Keratinocyte (primary cell): Measurements from ENCODE around the gene BOC. TPM values are rescaled to one million over a fixed set of nuclear protein-coding genes. Genes with fewer than 3 reads are reported as not detected.

Experiments
- DNase-seq: peaks from one replicate; pipeline ENCODE4 v3.0.0-alpha.2; 2011; ENCODE audit warnings: low read depth, missing footprints, low spot score
- FAIRE-seq: peaks from 2 replicates; lab custom pipeline; 2011; peaks lifted over from hg19 to GRCh38; lab: Jason Lieb, UNC
- H2AFZ ChIP-seq: 2 replicates; pipeline ENCODE4 v1.6.0; 2012; ENCODE audit warnings: low read length, control low read depth, inconsistent platforms; ENCODE audit not compliant: control insufficient read depth
- H3K27ac ChIP-seq: 2 replicates; pipeline ENCODE4 v1.5.1; 2011; ENCODE audit warnings: low read length; ENCODE audit not compliant: control insufficient read depth, insufficient read depth
- H3K27me3 ChIP-seq: 3 replicates; pipeline ENCODE4 v1.6.0; 2011; ENCODE audit warnings: low read length; ENCODE audit not compliant: control insufficient read depth, insufficient read depth; ENCODE audit errors: extremely low read depth
- H3K36me3 ChIP-seq, 2 experiments: 2 replicates in 1 of 2; 3 replicates in 1 of 2; pipeline ENCODE4 v1.5.1; 2011; ENCODE audit warnings: low read length in 2 of 2, mild to moderate bottlenecking in 1 of 2; ENCODE audit not compliant: control insufficient read depth in 2 of 2, insufficient read depth in 2 of 2; ENCODE audit errors: extremely low read depth in 1 of 2
- H3K4me1 ChIP-seq: 3 replicates; pipeline ENCODE4 v1.5.1; 2011; ENCODE audit warnings: low read length; ENCODE audit not compliant: control insufficient read depth, insufficient read depth; ENCODE audit errors: extremely low read depth
- H3K4me2 ChIP-seq: 3 replicates; pipeline ENCODE4 v1.6.0; 2011; ENCODE audit warnings: low read depth, low read length; ENCODE audit not compliant: control insufficient read depth, insufficient read depth; ENCODE audit errors: extremely low read depth
- H3K4me3 ChIP-seq, 3 experiments: fragments of 200-600 bp in 1 of 3; sonication (generic) in 1 of 3; 2 replicates in 2 of 3; 3 replicates in 1 of 3; pipeline ENCODE4 v1.5.1; 2011 to 2016; ENCODE audit warnings: low read length in 3 of 3, mild to moderate bottlenecking in 3 of 3, control low read depth in 2 of 3, inconsistent platforms in 1 of 3, low read depth in 1 of 3, mixed read lengths in 1 of 3, mixed run types in 1 of 3, moderate library complexity in 1 of 3; ENCODE audit not compliant: control insufficient read depth in 2 of 3, insufficient read depth in 2 of 3; ENCODE audit errors: extremely low read depth in 1 of 3
- H3K79me2 ChIP-seq: 2 replicates; pipeline ENCODE4 v1.6.0; 2012; ENCODE audit warnings: low read length; ENCODE audit not compliant: control insufficient read depth, insufficient read depth
- H3K9ac ChIP-seq: 3 replicates; pipeline ENCODE4 v1.6.0; 2011; ENCODE audit warnings: low read length; ENCODE audit not compliant: control insufficient read depth, insufficient read depth; ENCODE audit errors: extremely low read depth
- H3K9me1 ChIP-seq: 3 replicates; pipeline ENCODE4 v1.6.0; 2011; ENCODE audit warnings: low read length; ENCODE audit not compliant: control insufficient read depth, insufficient read depth; ENCODE audit errors: extremely low read depth
- H3K9me3 ChIP-seq: 2 replicates; pipeline ENCODE4 v1.5.1; 2012; ENCODE audit warnings: low read depth, low read length; ENCODE audit not compliant: control insufficient read depth
- H4K20me1 ChIP-seq: 3 replicates; pipeline ENCODE4 v1.6.0; 2011; ENCODE audit warnings: low read length; ENCODE audit not compliant: control insufficient read depth, insufficient read depth; ENCODE audit errors: extremely low read depth
- CTCF ChIP-seq, 3 experiments: IDR thresholded peaks in 1 of 3; conservative IDR thresholded peaks in 1 of 3; optimal IDR thresholded peaks in 1 of 3; 2 replicates in 2 of 3; 3 replicates in 1 of 3; pipeline versions ENCODE3 to v1.5.1; 2011; ENCODE audit warnings: low read length in 3 of 3, mild to moderate bottlenecking in 3 of 3, moderate library complexity in 2 of 3, control low read depth in 1 of 3, inconsistent platforms in 1 of 3; ENCODE audit not compliant: insufficient read depth in 2 of 3; ENCODE audit errors: extremely low read depth in 1 of 3
- EZH2 ChIP-seq: IDR thresholded peaks from one replicate; pipeline ENCODE4 v1.6.1; 2012; ENCODE audit warnings: inconsistent platforms, mild to moderate bottlenecking, low read length, moderate library complexity
- dilution Hi-C: fragments of 300-500 bp; cut with MboI; formaldehyde crosslinking; loops from one replicate; pipeline ENCODE4 v1.7.0; 2020; ENCODE audit warnings: low sequenced_read_pairs; ENCODE audit not compliant: extremely low pct_ligation_motif_present
- polyA plus RNA-seq, 5 experiments: library from polyadenylated mRNA; depleted of rRNA in 3 of 5; stranded (reverse) in 3 of 5; stranded (forward) in 1 of 5; unstranded in 1 of 5; fragments of >200 nt; gene quantifications; 1 replicate in 1 of 5; 2 replicates in 3 of 5; 3 replicates in 1 of 5; pipeline versions ENCODE4 v1.2.1 to v1.2.3, GENCODE V29; 2011 to 2012; ENCODE audit warnings: missing spikeins in 2 of 5, low read depth in 1 of 5, low replicate concordance in 1 of 5

Gene BOC
- polyA plus RNA-seq, 1 donor (not counting 4 experiments of a cell fraction or from before 2014, with no cell fraction given), result 11.2 TPM

- no peaks in the 10 kb centered on the region for H3K79me2 ChIP-seq
- H4K20me1 ChIP-seq, result no peaks in the 10 kb centered on the region
- no peak overlapping the region for H3K4me3 ChIP-seq
- H3K27ac ChIP-seq, result no peak overlapping the region
- dilution Hi-C loops, result no loop called here
- no peaks in the 10 kb centered on the region for H3K27me3 ChIP-seq
- H3K9ac ChIP-seq, result no peak overlapping the region
- H3K9me1 ChIP-seq, result no peaks in the 10 kb centered on the region
- H3K9me3 ChIP-seq, result peaks cover 2% of the 10 kb centered on the region
- DNase-seq (no peak), FAIRE-seq (no peak)
- peaks cover 17% of the 10 kb centered on the region for H3K4me1 ChIP-seq
- no peaks in the 10 kb centered on the region for H3K36me3 ChIP-seq
- H3K4me2 ChIP-seq, result no peak overlapping the region
- no peak overlapping the region for H2AFZ ChIP-seq
- TF ChIP-seq CTCF (optimal IDR thresholded peaks at IDR 0.05 in 1 of 3, IDR thresholded peaks at IDR 0.05 in 1 of 3, conservative IDR thresholded peaks at IDR 0.05 in 1 of 3; ENCODE audit: extremely low read depth in 1 of 3, insufficient read depth in 2 of 3, low read length in 3 of 3) (no peak), EZH2 (no peak)
Measured at GRCh38 chr3:113261063-113261625, 49.8 kb downstream of the BOC start.

DNA sequence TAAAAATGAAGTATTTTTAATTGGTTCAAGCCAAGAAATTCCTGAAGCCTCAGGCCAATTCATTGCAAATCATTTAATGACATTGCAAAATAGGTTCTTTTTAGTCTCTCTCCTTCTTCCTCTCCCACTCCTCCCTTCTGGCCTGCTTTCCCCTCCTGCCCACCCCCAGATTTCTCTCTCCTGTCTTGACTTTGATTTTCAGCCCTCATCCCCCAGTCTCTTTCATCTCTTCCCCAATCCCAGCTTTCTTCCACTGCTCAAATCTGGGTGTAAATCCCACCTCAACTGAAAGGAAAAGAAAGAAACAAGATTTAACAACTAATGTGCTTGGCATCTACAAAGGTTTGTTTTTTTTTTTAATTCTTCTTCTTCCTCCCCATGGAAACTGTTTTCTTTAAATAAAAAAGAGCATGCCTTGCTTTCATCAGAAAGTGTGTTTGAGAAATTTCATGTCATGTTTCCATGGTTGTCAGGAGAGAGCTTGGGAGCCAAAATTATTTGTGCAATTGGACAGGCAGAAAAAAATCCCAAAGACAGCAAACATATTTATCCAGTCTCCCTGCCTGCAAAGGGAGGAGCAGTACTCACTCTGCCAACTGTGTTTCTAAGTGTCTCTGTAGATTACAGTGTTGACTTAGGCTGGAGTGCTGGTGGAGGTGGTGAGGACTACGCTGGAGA, 50.4 kb downstream of the BOC start:
- Histone ChIP-seq H3K27ac (no peak overlapping the region), H3K36me3 (no peaks in the 10 kb centered on the region), H3K4me1 (peaks cover 17% of the 10 kb centered on the region), H3K9me1 (no peaks in the 10 kb centered on the region), H3K79me2 (no peaks in the 10 kb centered on the region), H3K4me3 (no peak overlapping the region), H3K9ac (no peak overlapping the region), H3K4me2 (no peak overlapping the region), H4K20me1 (no peaks in the 10 kb centered on the region), H2AFZ (no peak overlapping the region), H3K9me3 (peaks cover 2% of the 10 kb centered on the region), H3K27me3 (no peaks in the 10 kb centered on the region)
- dilution Hi-C loops, result no loop called here
- FAIRE-seq (peak; percentile 48), DNase-seq (no peak)
- TF ChIP-seq EZH2 (no peak), CTCF (optimal IDR thresholded peaks at IDR 0.05 in 1 of 3, IDR thresholded peaks at IDR 0.05 in 1 of 3, conservative IDR thresholded peaks at IDR 0.05 in 1 of 3; ENCODE audit: extremely low read depth in 1 of 3, insufficient read depth in 2 of 3, low read length in 3 of 3) (no peak)
